Body of pancreas (tissue), 4 donors: ENCODE data around the gene LDB2.

ENCODE experiments used
- CTCF ChIP-seq, 7 experiments: fragments of 450-650 bp in 4 of 7; fragments of 200-600 bp in 3 of 7; sonication (generic) in 3 of 7; IDR thresholded peaks; one replicate each; pipeline ENCODE4 v1.5.1; 2016 to 2019; ENCODE audit warnings: antibody characterized with exemption in 7 of 7
- POLR2A ChIP-seq, 3 donors: fragments of 450-650 bp; IDR thresholded peaks; one replicate each; pipeline ENCODE4 v1.6.1; 2016; ENCODE audit warnings: antibody characterized with exemption in 3 of 3, mild to moderate bottlenecking in 2 of 3

- TF ChIP-seq CTCF (IDR thresholded peaks at IDR 0.05) (no peak), POLR2A (IDR thresholded peaks at IDR 0.05) (no peak)
These were observed 202.5 kb downstream of the LDB2 start for GRCh38 chr4:16695896-16696295.
